GM19467 (cell line): ENCODE measurements around the gene SCYGR1.
"Not testable (repeated sequence)": the region's sequence is repeated elsewhere in the genome, so short reads cannot be mapped to it uniquely, and the experiment has no call there.

Source experiments
- ATAC-seq: cut with Tn5 transposase; IDR thresholded peaks from one replicate; pipeline ENCODE4 v1.9.1; 2021; ENCODE audit warnings: mild to moderate bottlenecking, moderate library complexity; ENCODE audit not compliant: unreplicated experiment

Gene SCYGR1

DNA sequence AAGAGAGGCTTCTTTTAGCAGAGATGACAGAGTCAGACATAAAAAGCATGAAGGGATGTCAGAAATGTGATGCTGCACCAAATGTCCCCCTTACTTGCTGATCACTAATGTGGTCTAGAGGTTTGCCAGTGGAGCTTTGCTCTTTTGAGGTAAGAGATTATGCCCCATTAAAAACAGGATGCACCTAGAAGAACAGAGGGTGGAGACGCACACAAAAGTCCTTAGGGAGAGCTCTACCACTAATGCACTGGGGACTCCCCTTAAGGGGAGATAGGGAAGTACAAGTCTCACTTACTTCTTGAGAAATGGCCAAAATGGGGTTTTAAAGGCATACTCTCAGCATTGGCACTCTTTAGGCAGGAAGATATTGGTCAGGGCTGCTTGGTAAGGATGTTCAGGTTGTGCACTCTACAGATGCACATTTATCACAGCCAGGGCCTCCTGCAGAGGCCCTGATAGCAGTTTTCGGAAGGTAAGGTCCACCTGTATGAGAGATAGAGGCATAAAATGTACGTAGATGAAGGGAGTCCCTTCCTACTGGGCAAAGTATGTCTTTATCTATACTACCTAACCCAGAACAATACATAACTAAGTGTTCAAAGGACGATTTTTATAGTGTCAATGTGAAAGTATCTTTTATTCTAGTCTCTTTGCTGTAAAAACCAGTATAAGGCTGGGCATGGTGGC, 17.0 kb upstream of the SCYGR1 start:
- ATAC-seq = no peak

GRCh38 chr2:227402959-227403358, 15.2 kb upstream of the SCYGR1 start:
- ATAC-seq = no peak

DNA sequence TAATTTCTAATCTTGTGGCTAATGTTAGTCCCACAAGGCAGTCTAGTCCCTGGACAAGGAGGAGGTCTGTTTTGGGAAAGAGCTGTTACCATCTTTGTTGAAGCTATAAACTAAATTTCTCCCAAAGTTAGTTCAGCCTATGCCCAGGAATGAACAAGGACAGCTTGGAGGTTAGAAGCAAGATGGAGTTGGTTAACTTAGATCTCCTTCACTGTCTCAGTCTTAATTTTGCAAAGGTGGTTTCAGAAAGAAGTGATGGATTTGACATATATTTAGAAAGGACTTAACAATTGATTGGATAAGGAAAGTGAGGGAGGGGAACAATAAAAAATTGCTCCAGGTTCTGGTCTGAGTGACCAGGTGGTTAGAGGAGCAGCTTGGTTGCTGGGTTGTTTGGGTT, 14.6 kb upstream of the SCYGR1 start:
- no peak for ATAC-seq

DNA sequence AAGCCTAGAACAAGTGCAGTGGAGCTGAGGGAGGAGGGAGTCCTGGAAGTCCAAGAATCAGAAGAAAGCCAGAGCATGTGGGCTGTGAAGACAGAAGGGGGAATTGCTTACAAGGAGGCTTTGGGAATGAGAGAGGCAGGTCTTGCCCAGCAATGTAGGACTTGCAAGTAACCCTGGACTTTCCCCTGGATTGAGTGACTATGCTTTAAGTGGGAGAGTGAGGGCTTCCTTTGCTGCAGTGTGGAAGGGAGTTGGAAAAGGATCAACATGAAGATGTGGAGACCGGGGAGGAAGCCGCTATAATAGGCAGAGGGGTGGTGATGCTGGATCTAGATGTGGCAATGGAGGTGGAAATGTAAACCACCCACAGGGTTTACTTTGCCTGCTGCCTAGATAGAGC, 13.8 kb upstream of the SCYGR1 start:
- ATAC-seq = no peak

GRCh38 chr2:227398684-227399670, 11.2 kb upstream of the SCYGR1 start:
- ATAC-seq = no peak

DNA sequence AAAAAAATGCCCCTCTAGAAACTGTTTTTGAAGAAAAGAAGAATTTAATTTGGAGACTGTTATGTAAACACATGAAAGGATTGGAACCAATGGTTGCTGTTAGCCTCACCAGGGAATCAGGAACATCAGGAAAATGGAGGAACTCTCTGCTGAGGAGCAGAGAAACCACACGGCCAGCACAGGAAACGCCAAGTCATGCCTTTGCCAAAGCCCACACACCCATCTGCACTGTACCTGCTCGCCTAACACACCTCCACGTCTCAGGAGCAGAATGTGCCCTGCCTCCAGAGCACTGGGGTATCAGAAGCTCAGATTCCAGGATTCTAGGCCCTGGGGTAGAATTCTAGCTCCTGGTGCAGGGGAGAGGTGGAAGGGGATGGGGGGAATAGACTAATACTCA, 9.8 kb upstream of the SCYGR1 start:
- no peak for ATAC-seq

GRCh38 chr2:227395556-227395955, 7.8 kb upstream of the SCYGR1 start:
- no peak for ATAC-seq

- no peak for ATAC-seq
Observed at GRCh38 chr2:227394401-227394800, 6.7 kb upstream of the SCYGR1 start.

- ATAC-seq = no peak
Observed at GRCh38 chr2:227390468-227391256, 2.9 kb upstream of the SCYGR1 start.

DNA sequence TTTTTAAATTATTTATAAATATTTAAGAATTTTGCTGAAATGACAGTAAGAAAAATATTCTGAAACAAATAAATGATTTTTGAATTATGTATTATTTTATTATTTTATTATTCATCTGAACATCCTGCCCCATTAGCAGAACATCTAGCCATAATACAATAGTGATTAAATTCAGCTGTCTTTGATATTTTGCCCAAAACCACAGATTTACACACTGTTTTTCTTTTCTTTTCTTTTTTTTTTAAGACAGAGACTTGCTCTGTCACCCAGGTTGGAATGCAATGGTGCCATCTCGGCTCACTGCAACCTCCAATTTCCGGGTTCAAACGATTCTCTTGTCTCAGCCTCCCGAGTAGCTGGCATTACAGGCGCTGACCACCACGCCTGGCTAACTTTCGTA, 1.9 kb upstream of the SCYGR1 start:
- ATAC-seq = no peak

GRCh38 chr2:227389231-227389630, 1.5 kb upstream of the SCYGR1 start:
- no peak for ATAC-seq

- no peak for ATAC-seq
Observed at GRCh38 chr2:227388537-227389011, 825 bp upstream of the SCYGR1 start.

DNA sequence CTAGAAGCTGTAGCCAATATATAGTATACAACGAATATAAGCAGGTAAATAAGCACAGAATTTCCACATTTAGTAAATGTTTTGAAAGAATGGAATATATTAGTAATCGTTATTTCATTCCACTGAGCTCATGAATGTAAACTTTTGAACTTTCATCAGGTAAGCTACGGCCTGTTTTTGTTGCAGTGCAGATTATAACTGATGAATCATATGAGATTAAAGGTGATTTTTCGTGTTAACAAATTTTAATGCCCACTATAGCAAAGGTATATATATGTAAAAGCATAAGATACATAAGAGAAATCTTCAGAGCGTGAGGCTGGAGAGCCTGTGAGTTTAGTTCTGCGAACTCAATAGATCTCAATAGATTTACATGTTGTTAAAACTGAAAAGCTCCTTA, 1.1 kb downstream of the SCYGR1 start:
- ATAC-seq = no peak

DNA sequence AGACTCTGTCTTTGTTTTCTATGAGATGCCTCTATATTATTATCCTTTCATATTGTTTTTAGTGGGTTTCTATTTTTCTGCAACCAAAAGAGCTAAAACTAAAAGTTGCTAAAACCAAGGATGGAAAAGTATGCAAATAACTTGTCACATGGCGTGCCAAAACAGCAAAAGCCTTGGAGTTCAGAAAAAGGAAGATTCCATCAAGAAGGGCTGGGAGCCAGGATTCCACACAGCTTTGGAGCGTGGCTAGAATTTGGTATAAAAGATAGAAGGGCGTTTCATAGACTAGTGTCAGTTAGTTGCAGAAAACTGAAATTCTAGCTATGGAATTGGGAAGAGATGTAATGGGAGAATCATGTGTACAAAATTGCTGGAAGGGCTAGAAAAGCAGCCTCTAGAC, 4.1 kb downstream of the SCYGR1 start:
- no peak for ATAC-seq

GRCh38 chr2:227382241-227382835, 5.4 kb downstream of the SCYGR1 start:
- ATAC-seq = not testable (repeated sequence)

DNA sequence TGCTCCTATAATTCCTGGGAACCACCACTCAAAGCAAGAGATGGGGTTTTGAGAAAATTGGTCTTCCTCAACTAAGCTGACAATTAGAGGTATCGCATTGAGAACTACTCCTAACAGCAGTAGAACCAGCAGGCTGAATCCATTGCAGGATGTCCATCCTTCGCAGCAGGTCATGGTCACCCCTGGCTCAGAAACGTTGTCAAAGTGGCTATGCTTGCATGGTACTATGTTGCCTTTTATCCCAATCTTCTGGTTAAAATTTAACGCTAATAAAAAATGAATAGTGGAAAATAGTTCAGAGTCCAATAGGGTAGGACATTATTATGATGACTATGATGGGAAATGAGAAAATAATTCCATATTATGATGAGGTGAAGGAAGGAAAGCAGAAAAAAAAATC, 8.7 kb downstream of the SCYGR1 start, which contains the start of gene TM4SF20:
Gene TM4SF20, minus strand, starts transcription at position 212 of the 400 bp plus-strand sequence. Its CDS starts 38 bp downstream, at position 174.
- no peak for ATAC-seq

- ATAC-seq = no peak
Observed at GRCh38 chr2:227378371-227378782, 9.4 kb downstream of the SCYGR1 start.

DNA sequence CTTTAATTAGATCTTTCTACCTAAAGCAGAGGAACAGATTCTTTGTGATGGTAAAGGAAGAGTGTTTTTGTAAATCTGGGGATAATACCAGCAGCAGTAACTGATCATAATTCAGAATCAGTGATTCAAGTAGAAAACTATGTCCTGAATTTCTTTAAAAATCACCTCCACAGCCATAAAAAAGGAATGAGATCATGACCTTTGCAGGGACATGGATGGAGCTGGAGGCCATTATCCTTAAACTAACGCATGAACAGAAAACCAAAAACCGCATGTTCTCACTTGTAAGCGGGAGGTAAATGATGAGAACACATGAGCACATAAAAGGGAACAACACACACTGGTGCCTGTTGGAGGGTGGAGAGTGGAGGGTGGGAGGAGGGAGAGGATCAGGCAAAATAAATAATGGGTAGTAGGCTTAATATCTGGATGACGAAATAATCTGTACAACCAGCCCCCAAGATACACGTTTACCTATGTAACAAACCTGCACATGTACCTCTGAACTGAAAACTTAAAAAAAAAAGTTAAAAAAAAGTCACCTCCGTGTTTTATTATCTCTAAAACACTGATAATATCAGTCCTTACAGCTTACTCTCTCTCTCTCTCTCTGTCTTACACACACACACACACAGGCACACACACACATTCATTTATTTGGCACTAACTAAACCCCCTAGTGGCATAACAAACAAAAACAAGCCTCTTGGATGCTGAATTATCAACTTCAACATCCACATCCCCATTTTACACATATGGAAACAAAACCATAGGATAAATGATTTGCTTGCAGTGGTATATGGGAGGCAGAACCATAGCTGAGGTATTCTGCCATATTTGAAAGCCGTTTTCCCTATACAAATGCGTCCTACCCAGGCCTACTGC, 10.0 kb downstream of the SCYGR1 start:
- no peak for ATAC-seq

DNA sequence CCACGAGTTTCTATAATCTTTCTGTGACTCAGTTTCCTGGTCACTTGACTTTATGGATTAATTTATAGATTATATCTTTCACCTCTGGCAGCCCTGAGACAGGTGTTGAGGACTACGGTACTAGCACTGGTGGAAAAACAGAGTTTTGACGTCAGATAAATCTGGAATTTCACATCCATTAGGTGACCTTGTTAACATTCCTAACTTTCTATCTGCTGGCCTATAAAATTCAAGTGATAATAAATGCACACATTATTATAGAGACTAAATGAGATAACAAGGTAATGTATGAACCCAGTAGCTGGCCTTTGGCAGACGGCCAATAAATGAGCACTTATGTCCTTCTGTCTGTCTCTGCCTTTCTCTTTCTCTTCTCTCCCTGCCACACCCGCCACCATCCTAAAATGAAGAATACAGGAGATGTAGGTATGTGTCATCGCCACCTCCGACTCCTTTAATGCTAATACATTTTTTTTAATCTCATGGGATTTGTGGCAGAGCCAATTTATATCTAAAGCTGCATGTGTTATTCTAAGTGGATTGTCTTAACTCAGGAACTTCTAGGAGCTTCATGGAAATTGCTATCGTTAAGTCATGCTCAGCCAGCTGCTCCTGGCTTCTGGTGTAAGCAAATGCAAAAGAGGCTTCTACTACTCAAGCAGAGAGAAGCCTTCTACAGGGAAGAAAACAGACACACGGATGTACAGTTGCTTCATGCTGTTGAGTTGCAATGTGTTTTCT, 10.9 kb downstream of the SCYGR1 start:
- ATAC-seq = no peak
